Stimulated activated CD8-positive, alpha-beta memory T cell treated with anti-CD3 and anti-CD28 coated beads, Interleukin-4, amount 100 ng/mL, for 4 hours (primary cell): ENCODE measurements around the gene SHANK1.

Experiments
- DNase-seq, 2 donors: peaks; one replicate each; pipeline ENCODE4 v3.0.0-alpha.2; 2020; ENCODE audit warnings: low read depth in 2 of 2, low spot score in 1 of 2

The SHANK1 gene

DNA sequence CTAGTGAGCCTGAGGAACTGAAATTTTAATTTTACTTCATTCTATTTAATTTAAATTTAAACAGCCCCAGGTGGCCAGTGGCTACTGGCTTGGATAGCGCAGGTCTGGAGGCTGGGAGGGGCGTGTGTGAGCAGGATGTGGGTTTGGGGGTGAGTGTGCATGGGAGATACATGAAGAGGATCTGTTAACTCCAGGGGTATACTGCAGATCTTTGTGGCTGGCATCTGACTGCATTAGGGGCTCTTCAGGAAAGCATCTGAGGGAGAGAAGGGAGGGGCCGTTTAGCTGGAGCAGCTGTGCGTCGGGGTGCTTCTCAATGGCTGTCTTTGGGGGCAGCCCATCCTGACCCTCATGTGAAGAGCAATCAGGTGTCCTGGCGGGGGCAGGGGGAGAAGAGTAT lies 6.8 kb downstream of the SHANK1 start:
- DNase-seq, result no peak

- no peak for DNase-seq
Observed at GRCh38 chr19:50711805-50712204, 7.8 kb downstream of the SHANK1 start.

- DNase-seq, result no peak
Observed at GRCh38 chr19:50711196-50711595, 8.4 kb downstream of the SHANK1 start.

- no peak for DNase-seq
Observed at GRCh38 chr19:50710612-50711011, 9.0 kb downstream of the SHANK1 start.

- DNase-seq, result no peak
Observed at GRCh38 chr19:50710094-50710493, 9.5 kb downstream of the SHANK1 start.

GRCh38 chr19:50708179-50708879 lies 11.3 kb downstream of the SHANK1 start:
- DNase-seq, result no peak

GRCh38 chr19:50706387-50706786 lies 13.2 kb downstream of the SHANK1 start:
- DNase-seq, result no peak

DNA sequence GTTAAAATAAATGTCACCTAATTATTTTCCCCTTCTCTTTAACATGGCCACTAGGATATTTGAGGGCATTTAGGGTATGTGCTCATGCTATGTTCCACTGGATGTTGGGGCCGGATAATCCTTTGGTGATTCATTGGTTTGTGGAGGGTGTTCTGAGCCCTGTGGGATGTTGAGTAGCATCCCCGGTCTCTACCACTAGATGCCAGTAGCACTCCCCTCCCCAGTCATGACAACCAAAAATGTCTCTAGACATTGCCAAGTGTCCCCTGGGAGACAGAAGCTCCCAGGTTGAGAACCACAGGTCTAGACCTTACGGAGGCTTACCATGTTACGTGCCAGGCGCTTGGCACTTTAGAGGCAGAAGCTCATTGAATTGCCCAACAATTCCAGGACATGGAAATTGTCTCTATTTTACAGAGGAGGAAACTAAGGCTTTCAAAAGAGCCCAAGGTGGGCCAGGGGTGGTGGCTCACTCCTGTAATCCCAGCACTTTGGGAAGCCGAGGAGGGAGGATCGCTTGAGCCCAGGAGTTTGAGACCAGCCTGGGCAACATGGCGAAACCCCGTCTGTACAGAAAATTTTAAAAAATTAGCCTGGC lies 14.1 kb downstream of the SHANK1 start:
- no peak for DNase-seq

- no peak for DNase-seq
Observed at GRCh38 chr19:50703915-50704796, 15.4 kb downstream of the SHANK1 start.

- DNase-seq, result no peak
Observed at GRCh38 chr19:50702871-50703829, 16.5 kb downstream of the SHANK1 start.

DNA sequence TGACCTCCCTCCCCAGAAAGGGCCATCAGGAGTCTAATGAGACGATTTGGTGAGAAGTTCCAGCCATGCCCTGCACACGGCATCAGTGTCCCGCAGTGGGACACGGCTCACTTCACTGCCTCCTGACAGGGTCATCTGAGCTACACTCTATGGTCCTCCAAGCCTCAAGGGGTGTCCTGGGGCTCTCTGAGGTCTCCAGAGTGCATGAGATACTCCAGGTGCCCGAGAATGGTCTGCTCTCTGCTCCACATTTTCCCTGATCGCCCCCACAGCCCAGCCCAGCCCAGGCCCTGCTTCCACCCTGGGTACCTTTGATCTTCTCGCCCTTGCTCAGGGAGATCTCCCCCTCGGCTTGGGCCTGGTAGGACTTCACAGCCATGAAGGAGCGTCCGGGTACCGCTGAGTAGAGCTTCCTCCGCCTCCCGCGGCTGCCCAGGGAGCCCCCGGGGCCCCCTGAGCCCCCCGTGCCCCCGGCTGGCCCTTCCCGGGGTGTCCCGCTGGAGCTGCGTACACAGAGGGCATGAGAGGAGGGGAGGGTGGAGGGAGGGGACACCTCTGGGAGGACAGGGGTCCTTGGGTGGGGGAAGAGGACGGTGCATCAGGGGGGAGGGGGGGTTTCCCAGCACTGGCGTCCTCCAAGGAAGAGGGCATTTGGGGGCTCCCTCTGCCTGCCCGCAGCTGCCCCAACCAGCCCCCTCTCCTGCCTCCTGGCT lies 17.3 kb downstream of the SHANK1 start:
- DNase-seq, result no peak

DNA sequence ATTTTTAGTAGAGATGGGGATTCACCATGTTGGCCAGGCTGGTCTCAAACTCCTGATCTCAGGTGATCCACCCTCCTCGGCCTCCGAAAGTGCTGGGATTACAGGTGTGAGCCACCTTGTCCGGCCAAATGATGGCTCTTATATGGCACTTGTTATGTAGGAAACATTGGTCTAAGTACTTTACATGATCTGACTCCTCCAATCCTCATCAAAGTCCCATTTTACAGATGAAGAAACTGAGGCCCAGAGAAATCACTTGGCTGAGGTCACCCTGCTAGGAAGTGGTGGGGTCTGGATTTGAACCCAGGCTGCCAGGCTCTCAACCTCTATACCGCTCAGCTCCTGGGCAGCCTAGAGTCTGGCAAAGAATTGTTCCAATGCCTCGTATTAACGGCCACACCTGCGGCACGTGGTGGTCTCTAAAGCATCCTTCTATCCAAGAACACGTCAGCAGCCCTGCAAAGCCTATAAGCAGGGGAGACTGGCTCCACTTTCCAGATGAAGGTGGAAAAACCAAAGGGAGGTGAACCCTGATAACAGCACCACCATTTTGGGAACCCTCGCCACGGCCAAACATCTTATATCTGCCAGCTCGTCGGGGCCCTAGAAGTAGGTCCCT lies 18.1 kb downstream of the SHANK1 start:
- no peak for DNase-seq

- DNase-seq, result no peak
Observed at GRCh38 chr19:50697414-50698124, 22.0 kb downstream of the SHANK1 start.

DNA sequence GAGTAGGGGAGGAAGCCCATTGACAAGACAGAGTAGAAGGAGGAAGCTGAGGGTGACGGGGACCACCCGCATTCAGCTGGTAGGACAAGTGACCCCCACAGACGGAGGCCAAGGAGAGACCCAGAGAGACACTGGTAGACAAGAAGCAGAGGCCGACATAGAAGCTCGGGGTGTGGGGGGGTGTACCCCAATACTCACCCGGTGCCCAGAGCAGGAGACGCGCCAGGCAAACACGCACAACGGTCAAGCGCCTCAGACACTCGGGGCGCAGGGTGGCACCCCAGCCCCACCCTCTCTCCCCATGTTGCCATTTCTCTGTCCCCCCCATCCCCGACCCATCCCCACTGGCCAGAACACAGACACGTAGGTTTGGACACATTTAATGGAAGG lies 23.5 kb downstream of the SHANK1 start:
- DNase-seq, result no peak

DNA sequence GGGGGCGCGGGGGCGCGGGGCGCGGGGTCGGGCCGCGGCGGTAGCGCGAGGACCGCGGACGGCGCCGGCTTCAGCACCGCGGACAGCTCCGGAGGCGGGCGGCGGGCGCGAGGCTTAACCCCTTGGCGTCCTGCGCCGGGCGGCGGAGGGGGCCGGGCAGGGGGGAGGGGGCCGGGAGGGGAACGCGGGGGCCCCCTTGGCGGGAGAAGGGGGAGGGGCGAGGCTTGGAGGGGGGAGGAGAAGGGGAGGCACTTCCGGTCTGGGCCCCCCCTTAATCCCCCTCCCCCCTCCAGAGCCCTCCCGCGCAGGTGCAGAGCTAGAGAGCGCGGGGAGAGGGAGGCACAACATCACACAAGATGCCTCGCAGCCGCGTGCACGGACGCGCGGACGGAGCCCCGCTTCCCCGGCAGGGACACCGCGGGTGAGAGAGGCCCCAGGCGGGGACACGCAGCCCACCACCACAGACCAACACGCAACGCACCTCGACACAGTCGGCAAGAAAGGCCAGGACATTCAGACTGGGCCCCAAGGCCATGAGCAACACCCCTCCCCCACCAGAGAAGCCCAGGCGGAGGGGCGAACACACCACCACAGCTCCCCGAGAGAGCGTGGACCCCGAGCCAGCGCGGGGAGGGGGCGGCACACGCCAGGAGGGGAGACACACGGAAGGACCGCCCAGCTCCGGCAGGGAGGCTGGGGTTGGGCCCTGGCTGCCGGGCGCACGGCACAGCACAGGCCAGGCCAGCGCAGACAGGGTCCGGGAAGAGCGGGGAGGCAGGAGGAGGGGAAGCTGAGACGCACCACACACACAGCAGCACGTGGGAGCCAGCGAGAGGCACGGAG lies 24.1 kb downstream of the SHANK1 start:
- no peak for DNase-seq

GRCh38 chr19:50694815-50695145 lies 24.8 kb downstream of the SHANK1 start:
- DNase-seq, result no peak

DNA sequence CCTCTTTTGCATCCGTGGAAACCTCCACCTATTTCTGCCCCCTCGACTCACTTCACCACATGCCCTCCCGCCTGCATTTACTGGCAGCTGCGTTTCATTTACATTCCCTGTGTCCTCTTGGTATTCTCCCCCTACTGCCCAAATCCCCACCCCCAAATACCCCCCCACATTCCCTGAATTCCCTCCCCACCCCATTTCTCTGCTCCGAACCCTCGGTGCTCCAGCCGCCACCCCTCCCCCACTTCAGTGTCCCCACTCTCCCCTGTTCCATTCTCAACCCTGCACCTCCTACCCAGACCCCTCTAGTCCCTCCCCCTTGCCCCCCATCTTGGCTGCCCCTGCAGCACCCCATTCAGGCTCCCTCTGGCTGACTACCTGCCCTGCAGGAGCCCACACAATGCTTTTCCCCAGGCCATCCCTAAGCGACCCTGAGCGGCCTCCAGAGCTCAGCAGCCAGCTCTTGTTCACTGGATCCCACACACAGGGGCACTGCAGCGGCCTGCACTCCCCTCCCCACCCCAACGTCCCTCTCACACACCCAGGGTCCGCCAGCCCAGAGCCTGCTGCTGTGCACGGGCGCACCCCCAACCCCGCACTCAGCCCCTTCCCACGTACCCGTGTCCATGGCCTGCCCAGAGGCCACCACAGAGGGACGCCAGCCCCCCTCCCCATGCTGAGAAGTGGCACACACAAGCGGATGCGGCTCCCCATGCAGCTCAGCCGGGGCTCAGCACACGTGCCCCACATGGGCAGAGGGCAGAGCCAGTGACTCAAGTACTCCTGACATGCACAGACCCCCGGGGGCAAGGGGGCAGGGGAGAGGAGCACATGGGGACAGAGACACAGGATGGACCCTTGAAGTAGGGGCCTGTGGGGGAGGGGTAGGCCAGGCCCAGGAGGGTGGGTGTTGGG lies 26.3 kb downstream of the SHANK1 start:
- no peak for DNase-seq
